ENCODE data around the gene MS4A12.
"Not testable (repeated sequence)": the region's sequence is repeated elsewhere in the genome, so short reads cannot be mapped to it uniquely, and the experiment has no call there.

MS4A12 gene

GRCh38 chr11:60492488-60493009 lies at the start of gene MS4A12:
TSS of gene MS4A12 (plus strand) at chr11:60492778. CDS start at chr11:60497319, 4,541 bp downstream.
- no peak for DNase-seq

GRCh38 chr11:60447070-60447469 lies 45.5 kb upstream of the MS4A12 start:
- no peak for DNase-seq

- DNase-seq, result no peak
Measured at GRCh38 chr11:60447846-60448245, 44.7 kb upstream of the MS4A12 start.

- not testable (repeated sequence) for DNase-seq
Measured at GRCh38 chr11:60451185-60451584, 41.4 kb upstream of the MS4A12 start.

- DNase-seq, result no peak
Measured at GRCh38 chr11:60454212-60454611, 38.4 kb upstream of the MS4A12 start.

- DNase-seq, result no peak
Measured at GRCh38 chr11:60455531-60456042, 37.0 kb upstream of the MS4A12 start, which contains the start of gene MS4A1. TSS of gene MS4A1 (plus strand) at chr11:60455847. CDS start at chr11:60462375, 6,528 bp downstream.

- no peak for DNase-seq
Measured at GRCh38 chr11:60457576-60457975, 35.0 kb upstream of the MS4A12 start.

GRCh38 chr11:60459345-60459744 lies 33.2 kb upstream of the MS4A12 start:
- DNase-seq, result no peak

- DNase-seq, result no peak
Measured at GRCh38 chr11:60468829-60469228, 23.7 kb upstream of the MS4A12 start.

GRCh38 chr11:60469723-60470122 lies 22.9 kb upstream of the MS4A12 start:
- no peak for DNase-seq

- no peak for DNase-seq
Measured at GRCh38 chr11:60477035-60477445, 15.5 kb upstream of the MS4A12 start.

GRCh38 chr11:60482361-60482760 lies 10.2 kb upstream of the MS4A12 start:
- no peak for DNase-seq

- DNase-seq, result no peak
Measured at GRCh38 chr11:60485987-60486386, 6.6 kb upstream of the MS4A12 start.

GRCh38 chr11:60493454-60493853 lies 876 bp downstream of the MS4A12 start:
- no peak for DNase-seq

- no peak for DNase-seq
Measured at GRCh38 chr11:60498399-60498798, 5.8 kb downstream of the MS4A12 start.

- no peak for DNase-seq
Measured at GRCh38 chr11:60498853-60499252, 6.3 kb downstream of the MS4A12 start.

GRCh38 chr11:60500276-60500910 lies 7.8 kb downstream of the MS4A12 start:
- no peak for DNase-seq

GRCh38 chr11:60502221-60502775 lies 9.7 kb downstream of the MS4A12 start:
- DNase-seq, result no peak

- no peak for DNase-seq
Measured at GRCh38 chr11:60504219-60504905, 11.8 kb downstream of the MS4A12 start.

- DNase-seq, result not testable (repeated sequence)
Measured at GRCh38 chr11:60509609-60510008, 17.0 kb downstream of the MS4A12 start.

GRCh38 chr11:60510209-60510608 lies 17.6 kb downstream of the MS4A12 start:
- not testable (repeated sequence) for DNase-seq

- DNase-seq, result no peak
Measured at GRCh38 chr11:60511393-60511792, 18.8 kb downstream of the MS4A12 start.

- no peak for DNase-seq
Measured at GRCh38 chr11:60512651-60513225, 20.2 kb downstream of the MS4A12 start.

Data from amniotic stem cell (primary cell).